B cell (primary cell): ENCODE measurements around the gene ADGRE1. TPM values are rescaled to one million over a fixed set of nuclear protein-coding genes. Genes with fewer than 3 reads are reported as not detected.

Experiments
- ATAC-seq: fragments of 200-7000 bp; cut with Tn5 transposase; one replicate; pipeline ENCODE4 v1.10.0; 2021; ENCODE audit warnings: low read depth, mild to moderate bottlenecking, moderate number of reproducible peaks, moderate library complexity
- CTCF ChIA-PET: fragments of 350-600 bp; sonication (Branson Sonifier 250); formaldehyde crosslinking; loops from one replicate; lab custom pipeline; 2021; ENCODE audit warnings: antibody characterized with exemption, inconsistent platforms; lab: Charles Lee
- POLR2A ChIA-PET: fragments of 350-600 bp; sonication (Branson Sonifier 250); formaldehyde crosslinking; loops from one replicate; lab custom pipeline; 2021; ENCODE audit warnings: antibody characterized with exemption; lab: Charles Lee
- DNase-seq: peaks from one replicate; pipeline ENCODE4 v3.0.0; 2013
- H2AFZ ChIP-seq: 2 replicates; pipeline ENCODE4 v1.6.1; 2012; ENCODE audit warnings: mild to moderate bottlenecking, low read depth, low read length; ENCODE audit not compliant: insufficient read depth, poor library complexity, severe bottlenecking
- H3K27ac ChIP-seq, 2 donors: 1 replicate in 1 of 2; 2 replicates in 1 of 2; pipeline ENCODE4 v1.5.1; 2012 to 2013; ENCODE audit warnings: low read length in 2 of 2, mild to moderate bottlenecking in 2 of 2, moderate library complexity in 1 of 2
- H3K27me3 ChIP-seq, 4 experiments: fragments of 200-600 bp in 1 of 4; sonication (generic) in 1 of 4; replicated peaks in 1 of 4; 1 replicate in 2 of 4; 2 replicates in 2 of 4; pipeline versions ENCODE4 v1.6.1 to v1.7.0; 2013 to 2016; ENCODE audit warnings: low read length in 3 of 4, mild to moderate bottlenecking in 2 of 4, mixed read lengths in 1 of 4, moderate library complexity in 1 of 4; ENCODE audit not compliant: insufficient read depth in 4 of 4, control insufficient read depth in 3 of 4; ENCODE audit errors: control extremely low read depth in 1 of 4
- H3K36me3 ChIP-seq, 2 experiments: replicated peaks in 1 of 2; 1 replicate in 1 of 2; 2 replicates in 1 of 2; pipeline versions ENCODE4 v1.6.1 to v1.7.1; 2013; ENCODE audit warnings: low read length in 1 of 2; ENCODE audit not compliant: insufficient read depth in 2 of 2, control insufficient read depth in 1 of 2; ENCODE audit errors: control extremely low read depth in 1 of 2, extremely low read depth in 1 of 2
- H3K4me1 ChIP-seq, 2 donors: fragments of 200-600 bp in 1 of 2; sonication (generic) in 1 of 2; 1 replicate in 1 of 2; 2 replicates in 1 of 2; pipeline versions ENCODE4 v1.5.1 to v1.6.1; 2013 to 2017; ENCODE audit warnings: low read length in 2 of 2; ENCODE audit not compliant: control insufficient read depth in 2 of 2, insufficient read depth in 2 of 2
- H3K4me2 ChIP-seq: replicated peaks from 2 replicates; pipeline ENCODE3; 2012; ENCODE audit warnings: mild to moderate bottlenecking, low read depth, low read length; ENCODE audit not compliant: poor library complexity, severe bottlenecking
- H3K4me3 ChIP-seq, 5 experiments: fragments of 200-600 bp in 1 of 5; sonication (generic) in 1 of 5; 1 replicate in 3 of 5; 2 replicates in 2 of 5; pipeline versions ENCODE4 v1.5.1 to v1.7.0; 2011 to 2016; ENCODE audit warnings: low read length in 4 of 5, mild to moderate bottlenecking in 4 of 5, low read depth in 2 of 5, control low read depth in 1 of 5, moderate library complexity in 1 of 5; ENCODE audit not compliant: insufficient read depth in 1 of 5; ENCODE audit errors: control extremely low read depth in 1 of 5, extremely low read depth in 1 of 5
- H3K79me2 ChIP-seq: fragments of 200-600 bp; sonication (generic); one replicate; pipeline ENCODE4 v1.6.0; 2016; ENCODE audit warnings: low read length; ENCODE audit not compliant: control insufficient read depth, insufficient read depth
- H3K9ac ChIP-seq: fragments of 200-600 bp; sonication (generic); 2 replicates; pipeline ENCODE4 v1.6.1; 2017; ENCODE audit warnings: mild to moderate bottlenecking, low read length, moderate library complexity
- H3K9me3 ChIP-seq, 3 donors: one replicate each; pipeline versions ENCODE4 v1.6.1 to v1.7.1; 2013; ENCODE audit warnings: low read length in 2 of 3; ENCODE audit not compliant: control insufficient read depth in 2 of 3, insufficient read depth in 1 of 3; ENCODE audit errors: control extremely low read depth in 1 of 3
- H4K20me1 ChIP-seq: 2 replicates; pipeline ENCODE4 v1.6.0; 2012; ENCODE audit warnings: mild to moderate bottlenecking, low read length; ENCODE audit not compliant: insufficient read depth, control insufficient read depth, poor library complexity, severe bottlenecking
- H3K27ac Mint-ChIP-seq: one replicate; pipeline ENCODE4 v1.8.0; 2021; ENCODE audit warnings: mixed read lengths
- H3K27me3 Mint-ChIP-seq: one replicate; pipeline ENCODE4 v1.8.0; 2021; ENCODE audit warnings: mixed read lengths
- H3K4me1 Mint-ChIP-seq: one replicate; pipeline ENCODE4 v1.8.0; 2021; ENCODE audit warnings: mixed read lengths
- H3K4me3 Mint-ChIP-seq: one replicate; pipeline ENCODE4 v1.8.0; 2021; ENCODE audit warnings: mixed read lengths
- H3K9me3 Mint-ChIP-seq: one replicate; pipeline ENCODE4 v1.8.0; 2022; ENCODE audit warnings: mixed read lengths; ENCODE audit not compliant: insufficient read depth
- EZH2 ChIP-seq: IDR thresholded peaks from 2 replicates; pipeline ENCODE4 v1.6.1; 2012; ENCODE audit warnings: borderline replicate concordance, low read depth, mild to moderate bottlenecking, moderate library complexity, low read length; ENCODE audit not compliant: insufficient read depth, poor library complexity, severe bottlenecking
- WGBS: methylation state at CpG from one replicate; pipeline ENCODE4 v1.1.5; 2013; ENCODE audit warnings: missing lambda C conversion rate; ENCODE audit not compliant: insufficient coverage; 5-methylcytosine and 5-hydroxymethylcytosine counted together
- intact Hi-C: fragments of 100-400 bp; cut with micrococcal nuclease; formaldehyde crosslinking; loops from one replicate; pipeline ENCODE4 v1.10.0; 2022
- polyA plus RNA-seq: library from polyadenylated mRNA; depleted of rRNA; stranded (reverse); fragments of >200 nt; gene quantifications from 2 replicates; pipeline ENCODE4 v1.2.3, GENCODE V29; 2012
- small RNA-seq: library from RNA; depleted of rRNA; stranded (forward); fragments of <200 nt; gene quantifications from one replicate; pipeline ENCODE3, GENCODE V24; 2012; ENCODE audit warnings: low replicate concordance, low read depth; ENCODE audit not compliant: insufficient read length
- total RNA-seq, 2 donors: library from RNA; stranded (reverse); fragments of 120-200 nt in 1 of 2; gene quantifications; 1 replicate in 1 of 2; 2 replicates in 1 of 2; pipeline versions ENCODE4 v1.2.3 to v1.2.4, GENCODE V29; 2013 to 2022
- TF ChIP-seq, protein P1 (sequence below): fragments of 200-600 bp; IDR thresholded peaks from one replicate; pipeline ENCODE4 v1.8.0; 2022; ENCODE audit warnings: antibody characterized with exemption, mild to moderate bottlenecking

ADGRE1 gene
- total and polyA plus RNA-seq, 2 donors (not counting 1 experiment from before 2014, with no cell fraction given): 0.21 TPM; not detected in 1

GRCh38 chr19:6987850-6988249 is 100.5 kb downstream of the ADGRE1 start:
- TF ChIP-seq, protein P1, sequence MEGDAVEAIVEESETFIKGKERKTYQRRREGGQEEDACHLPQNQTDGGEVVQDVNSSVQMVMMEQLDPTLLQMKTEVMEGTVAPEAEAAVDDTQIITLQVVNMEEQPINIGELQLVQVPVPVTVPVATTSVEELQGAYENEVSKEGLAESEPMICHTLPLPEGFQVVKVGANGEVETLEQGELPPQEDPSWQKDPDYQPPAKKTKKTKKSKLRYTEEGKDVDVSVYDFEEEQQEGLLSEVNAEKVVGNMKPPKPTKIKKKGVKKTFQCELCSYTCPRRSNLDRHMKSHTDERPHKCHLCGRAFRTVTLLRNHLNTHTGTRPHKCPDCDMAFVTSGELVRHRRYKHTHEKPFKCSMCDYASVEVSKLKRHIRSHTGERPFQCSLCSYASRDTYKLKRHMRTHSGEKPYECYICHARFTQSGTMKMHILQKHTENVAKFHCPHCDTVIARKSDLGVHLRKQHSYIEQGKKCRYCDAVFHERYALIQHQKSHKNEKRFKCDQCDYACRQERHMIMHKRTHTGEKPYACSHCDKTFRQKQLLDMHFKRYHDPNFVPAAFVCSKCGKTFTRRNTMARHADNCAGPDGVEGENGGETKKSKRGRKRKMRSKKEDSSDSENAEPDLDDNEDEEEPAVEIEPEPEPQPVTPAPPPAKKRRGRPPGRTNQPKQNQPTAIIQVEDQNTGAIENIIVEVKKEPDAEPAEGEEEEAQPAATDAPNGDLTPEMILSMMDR: no peak
- no peak for TF ChIP-seq EZH2
- no peaks in the 10 kb centered on the region for H4K20me1 ChIP-seq
- no peaks in the 10 kb centered on the region for H3K36me3 ChIP-seq
- no peak overlapping the region for H3K4me3 ChIP-seq
- 62% methylated on average over 3 of the region's 4 CpGs for WGBS
- peaks cover 0 to 2% (median 0%) of the 10 kb centered on the region in 4 experiments for H3K27me3 ChIP-seq
- H3K4me2 ChIP-seq: no peak overlapping the region
- ChIA-PET POLR2A (no interaction called here), CTCF (interaction anchor here (0.8 kb wide), 1 partner anchor 112 kb away, joined by 3 read pairs; no protein-coding TSS in a partner anchor)
- Mint-ChIP-seq H3K27me3 (peaks cover 12% of the 10 kb centered on the region), H3K4me3 (no peak overlapping the region), H3K27ac (no peak overlapping the region), H3K9me3 (peaks cover 14% of the 10 kb centered on the region), H3K4me1 (no peaks in the 10 kb centered on the region)
- no peak overlapping the region for H3K27ac ChIP-seq
- H3K4me1 ChIP-seq: no peaks in the 10 kb centered on the region
- ATAC-seq: no peak
- H2AFZ ChIP-seq: no peak overlapping the region
- DNase-seq: no peak
- intact Hi-C loops: no loop called here
- H3K9me3 ChIP-seq: peaks cover 8 to 23% (median 23%) of the 10 kb centered on the region in 3 donors
- no peaks in the 10 kb centered on the region for H3K79me2 ChIP-seq
- H3K9ac ChIP-seq: no peak overlapping the region

GRCh38 chr19:6988257-6988656 is 100.9 kb downstream of the ADGRE1 start:
- peaks cover 7 to 23% (median 21%) of the 10 kb centered on the region in 3 donors for H3K9me3 ChIP-seq
- no peaks in the 10 kb centered on the region for H3K79me2 ChIP-seq
- no peak for ATAC-seq
- H3K9ac ChIP-seq: no peak overlapping the region
- intact Hi-C loops: no loop called here
- Mint-ChIP-seq H3K4me1 (no peaks in the 10 kb centered on the region), H3K4me3 (no peak overlapping the region), H3K27ac (no peak overlapping the region), H3K9me3 (peaks cover 12% of the 10 kb centered on the region), H3K27me3 (peaks cover 9% of the 10 kb centered on the region)
- H3K27ac ChIP-seq: no peak overlapping the region
- H2AFZ ChIP-seq: no peak overlapping the region
- WGBS: 0% methylated on average over 1 of the region's 3 CpGs
- no peak overlapping the region for H3K4me2 ChIP-seq
- no peaks in the 10 kb centered on the region for H3K4me1 ChIP-seq
- POLR2A ChIA-PET: no interaction called here
- TF ChIP-seq, protein P1: no peak
- no peak for TF ChIP-seq EZH2
- peaks cover 0 to 2% (median 0%) of the 10 kb centered on the region in 4 experiments for H3K27me3 ChIP-seq
- H3K4me3 ChIP-seq: no peak overlapping the region
- H4K20me1 ChIP-seq: no peaks in the 10 kb centered on the region
- CTCF ChIA-PET: no interaction called here
- no peaks in the 10 kb centered on the region for H3K36me3 ChIP-seq
- no peak for DNase-seq

Small RNAs within 50 kb of the gene (small RNA-seq; reads per million reads assigned to genes)
- not detected for gene RF00017

Other genes starting within 250 kb of the ADGRE1 start
- gene TNFSF14, start 217.4 kb upstream of the ADGRE1 start, total RNA-seq: 0.37 and 0.58 TPM in 2 replicates
- gene TNFSF14, start 217.4 kb upstream of the ADGRE1 start, polyA plus RNA-seq: 0.04 and 0.06 TPM in 2 replicates
- gene C3, start 166.9 kb upstream of the ADGRE1 start, total RNA-seq: 0.47 and 2.0 TPM in 2 replicates
- gene C3, start 166.9 kb upstream of the ADGRE1 start, polyA plus RNA-seq: 0.01 and 0.27 TPM in 2 replicates
- 78.8 and 79.0 TPM in 2 replicates for gene GPR108, start 150.0 kb upstream of the ADGRE1 start, total RNA-seq
- gene GPR108, start 150.0 kb upstream of the ADGRE1 start, polyA plus RNA-seq: 82.5 and 100.0 TPM in 2 replicates
- 42.7 and 53.3 TPM in 2 replicates for gene TRIP10, start 147.9 kb upstream of the ADGRE1 start, total RNA-seq
- 5.9 and 9.1 TPM in 2 replicates for gene TRIP10, start 147.9 kb upstream of the ADGRE1 start, polyA plus RNA-seq
- gene SH2D3A, start 120.1 kb upstream of the ADGRE1 start, total RNA-seq: 33.5 and 36.1 TPM in 2 replicates
- 54.1 and 61.1 TPM in 2 replicates for gene SH2D3A, start 120.1 kb upstream of the ADGRE1 start, polyA plus RNA-seq
- gene VAV1, start 114.9 kb upstream of the ADGRE1 start, total RNA-seq: 98.8 and 104 TPM in 2 replicates
- gene VAV1, start 114.9 kb upstream of the ADGRE1 start, polyA plus RNA-seq: 62.7 and 65.0 TPM in 2 replicates
- gene MBD3L2B, start 133.9 kb downstream of the ADGRE1 start, total RNA-seq: not detected in 2 replicates
- gene MBD3L2B, start 133.9 kb downstream of the ADGRE1 start, polyA plus RNA-seq: not detected in 2 replicates
- gene MBD3L5, start 143.0 kb downstream of the ADGRE1 start, total RNA-seq: not detected in 2 replicates
- not detected in 2 replicates for gene MBD3L5, start 143.0 kb downstream of the ADGRE1 start, polyA plus RNA-seq
- not detected in 2 replicates for gene MBD3L4, start 152.6 kb downstream of the ADGRE1 start, total RNA-seq
- not detected in 2 replicates for gene MBD3L4, start 152.6 kb downstream of the ADGRE1 start, polyA plus RNA-seq
- gene MBD3L2, start 161.7 kb downstream of the ADGRE1 start, total RNA-seq: not detected in 2 replicates
- gene MBD3L2, start 161.7 kb downstream of the ADGRE1 start, polyA plus RNA-seq: not detected in 2 replicates
- gene MBD3L3, start 171.1 kb downstream of the ADGRE1 start, total RNA-seq: not detected in 2 replicates
- not detected in 2 replicates for gene MBD3L3, start 171.1 kb downstream of the ADGRE1 start, polyA plus RNA-seq
- 25.5 and 26.8 TPM in 2 replicates for gene ZNF557, start 182.1 kb downstream of the ADGRE1 start, total RNA-seq
- 1.5 and 2.2 TPM in 2 replicates for gene ZNF557, start 182.1 kb downstream of the ADGRE1 start, polyA plus RNA-seq